ENCODE data around the gene LHPP. TPM values are rescaled to one million over a fixed set of nuclear protein-coding genes. Genes with fewer than 3 reads are reported as not detected.

LHPP gene
- total RNA-seq, 4 donors from 2014 or later, result 12.3 to 25.0 (median 16.2) TPM

DNA sequence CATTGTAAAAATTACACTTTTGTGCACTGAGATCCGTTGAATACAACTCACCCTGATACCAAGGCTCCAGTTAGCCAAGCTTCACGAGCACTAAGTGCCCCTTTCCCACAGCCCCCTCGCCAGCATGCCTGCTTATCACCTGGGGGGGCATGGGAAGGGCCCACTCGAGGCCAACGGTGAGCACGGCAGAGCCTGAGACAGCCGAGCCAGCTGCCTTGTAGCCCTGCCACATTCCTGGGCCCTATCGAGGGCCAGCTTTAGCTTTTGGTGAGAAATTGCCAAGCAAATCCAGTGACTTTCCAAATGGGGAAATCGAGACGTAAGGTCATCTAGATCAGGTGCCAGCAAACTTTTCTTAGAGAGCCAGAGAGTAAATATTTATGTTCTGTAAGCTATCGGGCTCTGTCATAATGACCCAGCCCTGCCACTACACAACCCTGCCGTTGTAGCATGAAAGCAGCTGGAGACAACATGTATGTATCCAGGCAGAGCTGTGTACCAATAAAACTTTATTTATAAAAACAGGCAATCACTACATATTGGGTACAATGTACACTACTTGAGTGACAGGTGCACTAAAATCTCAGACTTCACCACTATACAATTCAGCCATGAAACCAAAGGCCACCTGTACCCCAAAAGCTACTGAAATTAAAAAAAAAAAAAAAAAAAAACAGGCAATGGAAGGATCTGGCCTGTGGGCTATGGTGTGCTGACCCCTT, 198.9 kb downstream of the LHPP start:
- no peak overlapping the region for H3K27ac ChIP-seq
- H3K4me3 ChIP-seq, result no peak overlapping the region
- ATAC-seq, result no peak
- WGBS, 2 donors (ENCODE audit: low coverage in 1 of 2), result 80 to 100% methylated on average over 3 to 5 of the region's 12 CpGs
- peaks cover 0 to 25% of the 10 kb centered on the region in 2 donors for H3K36me3 ChIP-seq
- peaks cover 0 to 22% (median 0%) of the 10 kb centered on the region in 3 donors for H3K4me1 ChIP-seq
- TF ChIP-seq CTCF (IDR thresholded peaks at IDR 0.05) (no peak), POLR2A (IDR thresholded peaks at IDR 0.05) (no peak), EP300 (IDR thresholded peaks at IDR 0.05) (no peak), POLR2AphosphoS5 (IDR thresholded peaks at IDR 0.05) (no peak)
- no peaks in the 10 kb centered on the region for H3K9me3 ChIP-seq
- no peaks in the 10 kb centered on the region for H3K27me3 ChIP-seq

DNA sequence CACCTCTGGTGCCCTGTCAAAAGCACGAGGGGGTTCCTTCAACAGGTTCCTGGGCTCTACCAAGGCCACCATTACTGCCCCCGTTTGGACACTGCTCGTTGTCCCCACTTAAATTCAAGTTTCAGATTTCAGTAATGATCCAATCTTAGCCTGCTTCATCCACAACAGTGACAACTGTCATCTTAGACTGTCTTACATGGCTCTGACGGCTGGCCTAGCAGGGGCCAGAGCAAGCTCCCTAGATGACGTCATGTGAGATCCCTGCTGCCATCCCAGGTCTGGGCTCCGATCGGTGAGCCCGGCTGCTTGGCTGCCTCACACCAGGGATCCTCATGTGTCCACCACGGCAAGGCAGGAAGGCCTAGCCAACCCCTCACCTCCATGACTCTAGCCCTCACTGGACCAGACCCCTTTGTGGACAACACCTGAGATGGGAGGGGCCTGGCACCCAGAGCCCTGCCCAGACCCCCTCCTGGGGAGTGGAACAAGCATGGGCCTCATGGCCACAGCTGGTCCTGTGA, 200.1 kb downstream of the LHPP start:
- Histone ChIP-seq H3K27ac (no peak overlapping the region), H3K9me3 (no peaks in the 10 kb centered on the region), H3K27me3 (no peaks in the 10 kb centered on the region), H3K4me1 (peaks cover 0 to 30% (median 4%) of the 10 kb centered on the region in 3 donors), H3K4me3 (no peak overlapping the region), H3K36me3 (peaks cover 0 to 28% of the 10 kb centered on the region in 2 donors)
- WGBS, 2 donors (ENCODE audit: low coverage in 1 of 2), result 100% methylated on average over 1 of the region's 9 CpGs; no CpG with 5 or more reads in 1 of the 2 donors
- no peak for TF ChIP-seq EP300 (IDR thresholded peaks at IDR 0.05)
- TF ChIP-seq POLR2AphosphoS5 (IDR thresholded peaks at IDR 0.05), result no peak
- TF ChIP-seq CTCF (IDR thresholded peaks at IDR 0.05), result no peak
- no peak for TF ChIP-seq POLR2A (IDR thresholded peaks at IDR 0.05)
- no peak for ATAC-seq

- Histone ChIP-seq H3K4me1 (peaks cover 0 to 37% (median 6%) of the 10 kb centered on the region in 3 donors), H3K4me3 (no peak overlapping the region), H3K27ac (no peak overlapping the region), H3K9me3 (no peaks in the 10 kb centered on the region), H3K27me3 (no peaks in the 10 kb centered on the region), H3K36me3 (peaks cover 0 to 31% of the 10 kb centered on the region in 2 donors)
- ATAC-seq, result no peak
- 80% methylated on average over 3 of the region's 8 CpGs; no CpG with 5 or more reads in 1 of the 2 donors for WGBS, 2 donors (ENCODE audit: low coverage in 1 of 2)
- TF ChIP-seq EP300 (IDR thresholded peaks at IDR 0.05), result no peak
- no peak for TF ChIP-seq CTCF (IDR thresholded peaks at IDR 0.05)
- TF ChIP-seq POLR2A (IDR thresholded peaks at IDR 0.05), result no peak
- TF ChIP-seq POLR2AphosphoS5 (IDR thresholded peaks at IDR 0.05), result no peak
Observed at GRCh38 chr10:124663228-124663627, 201.6 kb downstream of the LHPP start.

Other genes with a start within 250 kb of the LHPP start
- 100 to 1,000 TPM; 139 to 205 (median 168) TPM for gene OAT, start 42.9 kb upstream of the LHPP start, total RNA-seq
- gene NKX1-2, start 11.8 kb upstream of the LHPP start, total RNA-seq, result under 1 TPM in 1 of 4 donors, not detected in 3; 0.12 TPM